ENCODE measurements around the gene APOE. TPM values are rescaled to one million over a fixed set of nuclear protein-coding genes. Genes with fewer than 3 reads are reported as not detected.

Gene APOE
- total and polyA plus RNA-seq, 2 of the 13 experiments (the other 11 are each of a cell fraction or from before 2014, with no cell fraction given) = 1,328 to 1,470 TPM

GRCh38 chr19:44939668-44940067 lies 34.1 kb downstream of the APOE start (continued):
- TF ChIP-seq ATF4 (CRISPR knock-in tag; IDR thresholded peaks at IDR 0.05) = peak in 1 of 2 experiments; percentile 88; a peak in 2 of 4 replicates
- no peak for TF ChIP-seq ZFX (CRISPR knock-in tag; IDR thresholded peaks at IDR 0.05; ENCODE audit: low read depth)
- peak; percentile 34; the same call in 1 of the 2 replicates for TF ChIP-seq NR2F6 (IDR thresholded peaks at IDR 0.05)
- peak; percentile 48 for TF ChIP-seq NR2F6 (CRISPR knock-in tag; IDR thresholded peaks at IDR 0.05)
- 0 out of 2 replicates have a peak, but pooled peaks have one; percentile 27 for TF ChIP-seq ZNF205 (CRISPR knock-in tag; IDR thresholded peaks at IDR 0.05)
- TF ChIP-seq MIXL1 (CRISPR knock-in tag; IDR thresholded peaks at IDR 0.05) = peak; percentile 49; the same call in 1 of the 2 replicates
- no peak for TF ChIP-seq CREM (IDR thresholded peaks at IDR 0.05)
- no peak for TF ChIP-seq CREM (CRISPR knock-in tag; IDR thresholded peaks at IDR 0.05)
- TF ChIP-seq ZSCAN25 (CRISPR knock-in tag; IDR thresholded peaks at IDR 0.05) = no peak
- TF ChIP-seq, protein P1, sequence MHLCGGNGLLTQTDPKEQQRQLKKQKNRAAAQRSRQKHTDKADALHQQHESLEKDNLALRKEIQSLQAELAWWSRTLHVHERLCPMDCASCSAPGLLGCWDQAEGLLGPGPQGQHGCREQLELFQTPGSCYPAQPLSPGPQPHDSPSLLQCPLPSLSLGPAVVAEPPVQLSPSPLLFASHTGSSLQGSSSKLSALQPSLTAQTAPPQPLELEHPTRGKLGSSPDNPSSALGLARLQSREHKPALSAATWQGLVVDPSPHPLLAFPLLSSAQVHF (CRISPR knock-in tag; IDR thresholded peaks at IDR 0.05) = no peak
- peak; percentile 51; the same call in 1 of the 2 replicates for TF ChIP-seq ETV5 (CRISPR knock-in tag; IDR thresholded peaks at IDR 0.05; ENCODE audit: borderline replicate concordance)
- TF ChIP-seq SIN3B (IDR thresholded peaks at IDR 0.05; ENCODE audit: low read length) = no peak
- no peak for TF ChIP-seq SOX6 (IDR thresholded peaks at IDR 0.05)
- peak; percentile 36; the same call in 1 of the 2 replicates for TF ChIP-seq SOX6 (CRISPR knock-in tag; IDR thresholded peaks at IDR 0.05)
- TF ChIP-seq ZNF841 (CRISPR knock-in tag; IDR thresholded peaks at IDR 0.05; ENCODE audit: borderline replicate concordance) = no peak
- no peak for TF ChIP-seq MTA3 (CRISPR knock-in tag; IDR thresholded peaks at IDR 0.05)
- peak; percentile 83 for TF ChIP-seq TEAD3 (CRISPR knock-in tag; optimal IDR thresholded peaks at IDR 0.05; ENCODE audit: borderline replicate concordance)
- TF ChIP-seq FOXO1 (CRISPR knock-in tag; IDR thresholded peaks at IDR 0.05) = peak; percentile 50; the same call in 1 of the 2 replicates
- TF ChIP-seq CEBPB (IDR thresholded peaks at IDR 0.05; ENCODE audit: borderline replicate concordance, low read depth, low read length) = peak; percentile 95
- peak; percentile 42; the same call in 1 of the 2 replicates for TF ChIP-seq LCORL (IDR thresholded peaks at IDR 0.05)
- TF ChIP-seq LCORL (CRISPR knock-in tag; IDR thresholded peaks at IDR 0.05) = peak; percentile 70; the same call in 1 of the 2 replicates
- TF ChIP-seq MIER2 (CRISPR knock-in tag; IDR thresholded peaks at IDR 0.05) = 0 out of 2 replicates have a peak, but pooled peaks have one; percentile 24
- TF ChIP-seq ZNF331 (CRISPR knock-in tag; IDR thresholded peaks at IDR 0.05) = peak; percentile 39; the same call in 1 of the 2 replicates
- TF ChIP-seq ZNF614 (CRISPR knock-in tag; IDR thresholded peaks at IDR 0.05; ENCODE audit: borderline replicate concordance) = peak; percentile 61; the same call in 1 of the 2 replicates
- TF ChIP-seq MEIS1 (CRISPR knock-in tag; IDR thresholded peaks at IDR 0.05; ENCODE audit: borderline replicate concordance) = no peak
- TF ChIP-seq, protein P2, sequence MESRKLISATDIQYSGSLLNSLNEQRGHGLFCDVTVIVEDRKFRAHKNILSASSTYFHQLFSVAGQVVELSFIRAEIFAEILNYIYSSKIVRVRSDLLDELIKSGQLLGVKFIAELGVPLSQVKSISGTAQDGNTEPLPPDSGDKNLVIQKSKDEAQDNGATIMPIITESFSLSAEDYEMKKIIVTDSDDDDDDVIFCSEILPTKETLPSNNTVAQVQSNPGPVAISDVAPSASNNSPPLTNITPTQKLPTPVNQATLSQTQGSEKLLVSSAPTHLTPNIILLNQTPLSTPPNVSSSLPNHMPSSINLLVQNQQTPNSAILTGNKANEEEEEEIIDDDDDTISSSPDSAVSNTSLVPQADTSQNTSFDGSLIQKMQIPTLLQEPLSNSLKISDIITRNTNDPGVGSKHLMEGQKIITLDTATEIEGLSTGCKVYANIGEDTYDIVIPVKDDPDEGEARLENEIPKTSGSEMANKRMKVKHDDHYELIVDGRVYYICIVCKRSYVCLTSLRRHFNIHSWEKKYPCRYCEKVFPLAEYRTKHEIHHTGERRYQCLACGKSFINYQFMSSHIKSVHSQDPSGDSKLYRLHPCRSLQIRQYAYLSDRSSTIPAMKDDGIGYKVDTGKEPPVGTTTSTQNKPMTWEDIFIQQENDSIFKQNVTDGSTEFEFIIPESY (CRISPR knock-in tag; IDR thresholded peaks at IDR 0.05) = peak; percentile 69
- 0 out of 2 replicates have a peak, but pooled peaks have one; percentile 16 for TF ChIP-seq HDAC1 (CRISPR knock-in tag; IDR thresholded peaks at IDR 0.05)
- peak; percentile 93 for TF ChIP-seq ZNF362 (CRISPR knock-in tag; IDR thresholded peaks at IDR 0.05; ENCODE audit: borderline replicate concordance)
- peak; percentile 44 for TF ChIP-seq YY1 (IDR thresholded peaks at IDR 0.05; ENCODE audit: insufficient read depth, insufficient replicate concordance, low read depth, low read length)
- TF ChIP-seq ZNF605 (CRISPR knock-in tag; IDR thresholded peaks at IDR 0.05) = no peak

Measured in HepG2 (cell line).